ENCODE measurements around the gene PLA2G4A.

- TF ChIP-seq, protein P1, sequence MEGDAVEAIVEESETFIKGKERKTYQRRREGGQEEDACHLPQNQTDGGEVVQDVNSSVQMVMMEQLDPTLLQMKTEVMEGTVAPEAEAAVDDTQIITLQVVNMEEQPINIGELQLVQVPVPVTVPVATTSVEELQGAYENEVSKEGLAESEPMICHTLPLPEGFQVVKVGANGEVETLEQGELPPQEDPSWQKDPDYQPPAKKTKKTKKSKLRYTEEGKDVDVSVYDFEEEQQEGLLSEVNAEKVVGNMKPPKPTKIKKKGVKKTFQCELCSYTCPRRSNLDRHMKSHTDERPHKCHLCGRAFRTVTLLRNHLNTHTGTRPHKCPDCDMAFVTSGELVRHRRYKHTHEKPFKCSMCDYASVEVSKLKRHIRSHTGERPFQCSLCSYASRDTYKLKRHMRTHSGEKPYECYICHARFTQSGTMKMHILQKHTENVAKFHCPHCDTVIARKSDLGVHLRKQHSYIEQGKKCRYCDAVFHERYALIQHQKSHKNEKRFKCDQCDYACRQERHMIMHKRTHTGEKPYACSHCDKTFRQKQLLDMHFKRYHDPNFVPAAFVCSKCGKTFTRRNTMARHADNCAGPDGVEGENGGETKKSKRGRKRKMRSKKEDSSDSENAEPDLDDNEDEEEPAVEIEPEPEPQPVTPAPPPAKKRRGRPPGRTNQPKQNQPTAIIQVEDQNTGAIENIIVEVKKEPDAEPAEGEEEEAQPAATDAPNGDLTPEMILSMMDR (conservative IDR thresholded peaks at IDR 0.05 in 1 of 2, IDR thresholded peaks at IDR 0.05 in 1 of 2; ENCODE audit: low read depth in 1 of 2, low read length in 2 of 2): no peak
- no peak for TF ChIP-seq EZH2 (IDR thresholded peaks at IDR 0.05; ENCODE audit: low read length, missing control alignments)
Measured at GRCh38 chr1:186854102-186854501, 25.4 kb downstream of the PLA2G4A start.

All from fibroblast of lung (primary cell).